GM12864 (cell line): ENCODE measurements around the gene SGK2.

Experiments
- DNase-seq: peaks from one replicate; pipeline ENCODE4 v3.0.0-alpha.2; 2011; ENCODE audit warnings: low read depth
- H3K4me3 ChIP-seq: 2 replicates; pipeline ENCODE4 v1.5.1; 2011; ENCODE audit warnings: mild to moderate bottlenecking, low read depth, low read length, control low read depth
- CTCF ChIP-seq: IDR thresholded peaks from 2 replicates; pipeline ENCODE4 v1.5.1; 2011; ENCODE audit warnings: low read depth, mild to moderate bottlenecking, moderate library complexity, low read length, control low read depth, inconsistent platforms; ENCODE audit errors: missing control alignments

Gene SGK2

GRCh38 chr20:43539975-43540672 is 18.7 kb upstream of the SGK2 start:
- TF ChIP-seq CTCF, result no peak
- H3K4me3 ChIP-seq, result no peak overlapping the region
- no peak for DNase-seq

- no peak overlapping the region for H3K4me3 ChIP-seq
- no peak for TF ChIP-seq CTCF
- DNase-seq, result no peak
These were observed 18.2 kb upstream of the SGK2 start for GRCh38 chr20:43540673-43541060.

- H3K4me3 ChIP-seq, result no peak overlapping the region
- DNase-seq, result no peak
- no peak for TF ChIP-seq CTCF
These were observed 17.6 kb upstream of the SGK2 start for GRCh38 chr20:43541214-43541613.

- H3K4me3 ChIP-seq, result no peak overlapping the region
- TF ChIP-seq CTCF, result no peak
These were observed 16.7 kb upstream of the SGK2 start for GRCh38 chr20:43542161-43542560.

GRCh38 chr20:43542674-43543073 is 16.2 kb upstream of the SGK2 start:
- no peak overlapping the region for H3K4me3 ChIP-seq
- TF ChIP-seq CTCF, result no peak

More at GRCh38 chr20:43542161-43542560, 16.7 kb upstream of the SGK2 start:
- DNase-seq, result no peak

GRCh38 chr20:43543138-43543537 is 15.7 kb upstream of the SGK2 start:
- H3K4me3 ChIP-seq, result no peak overlapping the region
- no peak for TF ChIP-seq CTCF
- DNase-seq, result no peak

More at GRCh38 chr20:43542674-43543073, 16.2 kb upstream of the SGK2 start:
- DNase-seq, result no peak

GRCh38 chr20:43544501-43544900 is 14.3 kb upstream of the SGK2 start:
- no peak for TF ChIP-seq CTCF
- no peak for DNase-seq
- no peak overlapping the region for H3K4me3 ChIP-seq
